Common myeloid progenitor, CD34-positive (primary cell): ENCODE results near the gene SSH2.

Experiments
- CTCF ChIA-PET: fragments of 350-600 bp; sonication (Branson Sonifier 250); formaldehyde crosslinking; loops from one replicate; lab custom pipeline; 2021; ENCODE audit warnings: antibody characterized with exemption; lab: Charles Lee
- POLR2A ChIA-PET: fragments of 350-600 bp; sonication (Branson Sonifier 250); formaldehyde crosslinking; loops from one replicate; lab custom pipeline; 2021; ENCODE audit warnings: antibody characterized with exemption; lab: Charles Lee
- DNase-seq, 3 donors: peaks; one replicate each; pipeline versions ENCODE4 v3.0.0 to v3.0.0-alpha.2; 2013
- H3K27ac ChIP-seq, 2 experiments: 1 replicate in 1 of 2; 2 replicates in 1 of 2; pipeline ENCODE4 v1.7.0; 2013; ENCODE audit warnings: inconsistent platforms in 2 of 2, low read length in 2 of 2, mild to moderate bottlenecking in 2 of 2, low read depth in 1 of 2, moderate library complexity in 1 of 2; ENCODE audit not compliant: severe bottlenecking in 2 of 2, insufficient read depth in 1 of 2, poor library complexity in 1 of 2
- H3K27me3 ChIP-seq, 5 experiments: replicated peaks in 2 of 5; 1 replicate in 3 of 5; 2 replicates in 2 of 5; pipeline versions ENCODE4 v1.6.1 to v1.7.0; 2013; ENCODE audit warnings: low read length in 4 of 5, mild to moderate bottlenecking in 2 of 5, moderate library complexity in 2 of 5, inconsistent platforms in 1 of 5; ENCODE audit not compliant: insufficient read depth in 5 of 5, control insufficient read depth in 4 of 5
- H3K36me3 ChIP-seq, 4 experiments: 1 replicate in 2 of 4; 2 replicates in 2 of 4; pipeline versions ENCODE4 v1.6.1 to v1.7.0; 2013; ENCODE audit warnings: low read length in 3 of 4, control low read depth in 1 of 4, mild to moderate bottlenecking in 1 of 4; ENCODE audit not compliant: control insufficient read depth in 4 of 4, insufficient read depth in 4 of 4
- H3K4me1 ChIP-seq, 4 experiments: 1 replicate in 3 of 4; 2 replicates in 1 of 4; pipeline versions ENCODE4 v1.6.1 to v1.7.1; 2013; ENCODE audit warnings: low read length in 3 of 4, mild to moderate bottlenecking in 3 of 4, control low read depth in 1 of 4, inconsistent platforms in 1 of 4, moderate library complexity in 1 of 4; ENCODE audit not compliant: control insufficient read depth in 4 of 4, insufficient read depth in 4 of 4; ENCODE audit errors: control extremely low read depth in 1 of 4
- H3K4me3 ChIP-seq, 7 experiments: 1 replicate in 4 of 7; 2 replicates in 3 of 7; pipeline versions ENCODE4 v1.5.1 to v1.7.0; 2013; ENCODE audit warnings: mild to moderate bottlenecking in 7 of 7, low read length in 6 of 7, moderate library complexity in 6 of 7, inconsistent platforms in 2 of 7, low read depth in 2 of 7, control low read depth in 1 of 7; ENCODE audit not compliant: insufficient read depth in 4 of 7, control insufficient read depth in 1 of 7; ENCODE audit errors: extremely low read depth in 1 of 7
- H3K9me3 ChIP-seq, 5 experiments: 1 replicate in 4 of 5; 2 replicates in 1 of 5; pipeline versions ENCODE4 v1.6.1 to v1.7.1; 2013; ENCODE audit warnings: low read length in 4 of 5, mild to moderate bottlenecking in 2 of 5, inconsistent platforms in 1 of 5, low read depth in 1 of 5, moderate library complexity in 1 of 5; ENCODE audit not compliant: control insufficient read depth in 4 of 5, insufficient read depth in 2 of 5; ENCODE audit errors: control extremely low read depth in 1 of 5
- WGBS: methylation state at CpG from one replicate; pipeline ENCODE4 v1.1.5; 2013; ENCODE audit not compliant: insufficient coverage; 5-methylcytosine and 5-hydroxymethylcytosine counted together

The SSH2 gene

GRCh38 chr17:29577001-29577370, 353.0 kb downstream of the SSH2 start:
- ChIA-PET CTCF (interaction anchor here (0.9 to 15.9 kb wide), 6 partner anchors 9 to 40 kb away, joined by 4 to 179 read pairs (median 5); partner anchors contain the start of genes ANKRD13B and TP53I13), POLR2A (no interaction called here)
- Histone ChIP-seq H3K4me3 (no peak overlapping the region), H3K27ac (no peak overlapping the region), H3K4me1 (peaks cover 0 to 11% (median 8%) of the 10 kb centered on the region in 4 experiments), H3K27me3 (no peaks in the 10 kb centered on the region), H3K36me3 (peaks cover 1 to 87% (median 57%) of the 10 kb centered on the region in 4 experiments), H3K9me3 (no peaks in the 10 kb centered on the region)
- no peak for DNase-seq
- WGBS: 96% methylated on average over 9 of the region's 9 CpGs

GRCh38 chr17:29576214-29577000, 353.6 kb downstream of the SSH2 start:
- no peak for DNase-seq
- 92% methylated on average over 24 of the region's 37 CpGs for WGBS
- H3K36me3 ChIP-seq: peaks cover 0 to 84% (median 58%) of the 10 kb centered on the region in 4 experiments
- POLR2A ChIA-PET: no interaction called here
- no peak overlapping the region for H3K4me3 ChIP-seq
- no peak overlapping the region for H3K27ac ChIP-seq
- H3K9me3 ChIP-seq: no peaks in the 10 kb centered on the region
- CTCF ChIA-PET: interaction anchor here (0.9 to 15.9 kb wide), 6 partner anchors 8 to 40 kb away, joined by 4 to 179 read pairs (median 5); partner anchors contain the start of genes ANKRD13B and TP53I13
- H3K27me3 ChIP-seq: no peaks in the 10 kb centered on the region
- H3K4me1 ChIP-seq: peaks cover 0 to 12% (median 7%) of the 10 kb centered on the region in 4 experiments
